WTC11 (cell line): Measurements from ENCODE around the gene NLGN1. TPM values are rescaled to one million over a fixed set of nuclear protein-coding genes. Genes with fewer than 3 reads are reported as not detected.
A peak's percentile ranks its signal among the peaks of the same experiment; 100 is the strongest.

Source experiments
- ATAC-seq: fragments of 200-7000 bp; cut with Tn5 transposase; 2 replicates; pipeline ENCODE4 v1.10.0; 2021; ENCODE audit warnings: mild to moderate bottlenecking, moderate library complexity
- CTCF ChIA-PET: fragments of 300-600 bp; sonication (Branson Sonifier 250); formaldehyde crosslinking; loops from one replicate; lab custom pipeline; 2021; ENCODE audit warnings: antibody characterized with exemption; lab: Charles Lee
- POLR2A ChIA-PET: fragments of 350-600 bp; sonication (Branson Sonifier 250); formaldehyde crosslinking; loops from one replicate; lab custom pipeline; 2021; ENCODE audit warnings: antibody characterized with exemption; lab: Charles Lee
- DNase-seq: peaks from one replicate; pipeline ENCODE4 v3.0.0; 2021; ENCODE audit warnings: low spot score
- H3K27ac Mint-ChIP-seq: 2 replicates; pipeline ENCODE4 v1.8.0; 2021; ENCODE audit warnings: mixed read lengths
- H3K27me3 Mint-ChIP-seq: 2 replicates; pipeline ENCODE4 v1.8.0; 2021; ENCODE audit warnings: low read depth, mild to moderate bottlenecking, moderate library complexity, mixed read lengths
- H3K36me3 Mint-ChIP-seq: 2 replicates; pipeline ENCODE4 v1.8.0; 2021; ENCODE audit warnings: mixed read lengths
- H3K4me1 Mint-ChIP-seq: 2 replicates; pipeline ENCODE4 v1.8.0; 2022; ENCODE audit warnings: mixed read lengths
- H3K4me3 Mint-ChIP-seq: 2 replicates; pipeline ENCODE4 v1.8.0; 2021; ENCODE audit warnings: mild to moderate bottlenecking, moderate library complexity, mixed read lengths
- H3K9me3 Mint-ChIP-seq: 2 replicates; pipeline ENCODE4 v1.8.0; 2021; ENCODE audit warnings: mixed read lengths
- CBFB ChIP-seq: sonication (generic); formaldehyde crosslinking; IDR thresholded peaks from 2 replicates; pipeline ENCODE4 v1.8.1; 2022; ENCODE audit warnings: mild to moderate bottlenecking, low read depth, missing genetic modification reagents
- CDX4 ChIP-seq: fragments of 250-450 bp; sonication (Bioruptor Pico); IDR thresholded peaks from 2 replicates; pipeline ENCODE4 v1.9.0; 2021; ENCODE audit warnings: moderate library complexity, mild to moderate bottlenecking, inconsistent platforms, borderline replicate concordance
- HMGXB4 ChIP-seq: sonication (generic); formaldehyde crosslinking; IDR thresholded peaks from 2 replicates; pipeline ENCODE4 v1.8.1; 2023; ENCODE audit warnings: mild to moderate bottlenecking, moderate library complexity, missing genetic modification reagents
- MLX ChIP-seq: sonication (generic); formaldehyde crosslinking; IDR thresholded peaks from 2 replicates; pipeline ENCODE4 v1.8.1; 2023; ENCODE audit warnings: mild to moderate bottlenecking, missing genetic modification reagents, moderate library complexity
- MXD4 ChIP-seq: fragments of 250-450 bp; sonication (Bioruptor Pico); IDR thresholded peaks from 2 replicates; pipeline ENCODE4 v1.8.0; 2021; ENCODE audit warnings: mild to moderate bottlenecking, moderate library complexity, borderline replicate concordance
- NR1H2 ChIP-seq: sonication (generic); formaldehyde crosslinking; IDR thresholded peaks from 2 replicates; pipeline ENCODE4 v1.9.0; 2021; ENCODE audit warnings: mild to moderate bottlenecking, moderate library complexity, missing genetic modification reagents
- PRDM15 ChIP-seq: sonication (generic); formaldehyde crosslinking; IDR thresholded peaks from 2 replicates; pipeline ENCODE4 v1.8.0; 2022; ENCODE audit warnings: missing genetic modification reagents
- PREB ChIP-seq: sonication (generic); formaldehyde crosslinking; IDR thresholded peaks from 2 replicates; pipeline ENCODE4 v1.8.1; 2022; ENCODE audit warnings: mild to moderate bottlenecking, missing genetic modification reagents, moderate library complexity, borderline replicate concordance
- SOX15 ChIP-seq: fragments of 250-450 bp; sonication (Bioruptor Pico); IDR thresholded peaks from 2 replicates; pipeline ENCODE4 v1.9.0; 2021; ENCODE audit warnings: mild to moderate bottlenecking
- TCF7 ChIP-seq: sonication (generic); formaldehyde crosslinking; IDR thresholded peaks from 2 replicates; pipeline ENCODE4 v1.8.0; 2022; ENCODE audit warnings: mild to moderate bottlenecking, low read depth, missing genetic modification reagents, moderate library complexity
- TEAD1 ChIP-seq: sonication (generic); formaldehyde crosslinking; IDR thresholded peaks from 2 replicates; pipeline ENCODE4 v1.8.0; 2022; ENCODE audit warnings: mild to moderate bottlenecking, missing genetic modification reagents
- ZMAT4 ChIP-seq: fragments of 250-450 bp; sonication (Bioruptor Pico); IDR thresholded peaks from 2 replicates; pipeline ENCODE4 v1.9.0; 2021; ENCODE audit warnings: mild to moderate bottlenecking
- ZNF423 ChIP-seq: fragments of 250-450 bp; sonication (Bioruptor Pico); IDR thresholded peaks from 2 replicates; pipeline ENCODE4 v2.1.2; 2022; ENCODE audit warnings: mild to moderate bottlenecking, moderate library complexity
- total RNA-seq: library from RNA; stranded (reverse); gene quantifications from 3 replicates; pipeline ENCODE4 v1.2.3, GENCODE V29; 2021

Gene NLGN1
- total RNA-seq, 1 experiment from 2014 or later, result 12.4 TPM

GRCh38 chr3:174216019-174216418, 818.5 kb downstream of the NLGN1 start (continued):
- no peak for TF ChIP-seq PREB (CRISPR knock-in tag)
- no peak for TF ChIP-seq PRDM15 (CRISPR knock-in tag)
- TF ChIP-seq SOX15, result no peak

- Mint-ChIP-seq H3K9me3 (peaks cover 7% of the 10 kb centered on the region), H3K27me3 (no peaks in the 10 kb centered on the region), H3K36me3 (peaks cover 8% of the 10 kb centered on the region)
- CTCF ChIA-PET, result no interaction called here
- no peak for ATAC-seq
- TF ChIP-seq ZNF423 (CRISPR knock-in tag) (no peak), TEAD1 (no peak), NR1H2 (CRISPR knock-in tag) (no peak), PRDM15 (CRISPR knock-in tag) (no peak), CDX4 (CRISPR knock-in tag) (no peak), MLX (no peak), ZMAT4 (no peak), CBFB (no peak), MXD4 (CRISPR knock-in tag) (no peak), TCF7 (no peak), HMGXB4 (CRISPR knock-in tag) (no peak)
- TF ChIP-seq, all 79 proteins: peak for 0
- Mint-ChIP-seq H3K27ac (peak overlapping the region; percentile 50), H3K4me1 (peaks cover 38% of the 10 kb centered on the region), H3K4me3 (no peak overlapping the region)
- DNase-seq, result no peak
- POLR2A ChIA-PET, result no interaction called here
These were observed 819.6 kb downstream of the NLGN1 start for GRCh38 chr3:174216946-174217718.
